Kidney epithelial cell (primary cell): Measurements from ENCODE around the gene PDCD4. TPM values are rescaled to one million over a fixed set of nuclear protein-coding genes. Genes with fewer than 3 reads are reported as not detected.

Source experiments
- DNase-seq: peaks from one replicate; pipeline ENCODE4 v3.0.0-alpha.2; 2010; ENCODE audit warnings: low read depth
- H3K27me3 ChIP-seq: 2 replicates; pipeline ENCODE4 v1.6.0; 2011; ENCODE audit warnings: low read length; ENCODE audit not compliant: control insufficient read depth, insufficient read depth
- H3K36me3 ChIP-seq: 2 replicates; pipeline ENCODE4 v1.5.1; 2011; ENCODE audit warnings: low read length; ENCODE audit not compliant: control insufficient read depth, insufficient read depth
- H3K4me3 ChIP-seq: 2 replicates; pipeline ENCODE4 v1.5.1; 2011; ENCODE audit warnings: low read depth, mild to moderate bottlenecking, control low read depth, low read length
- total RNA-seq: library from RNA; depleted of rRNA; stranded (reverse); fragments of >200 nt; gene quantifications from 2 replicates; pipeline ENCODE4 v1.2.3, GENCODE V29; 2015
- TF ChIP-seq, protein P1 (sequence below): IDR thresholded peaks from 2 replicates; pipeline ENCODE4 v1.5.1; 2011; ENCODE audit warnings: mild to moderate bottlenecking, moderate library complexity, low read length, control low read depth, inconsistent platforms; ENCODE audit not compliant: insufficient read depth, poor library complexity, severe bottlenecking

The PDCD4 gene
- total RNA-seq, 1 donor from 2014 or later: 35.7 TPM

DNA sequence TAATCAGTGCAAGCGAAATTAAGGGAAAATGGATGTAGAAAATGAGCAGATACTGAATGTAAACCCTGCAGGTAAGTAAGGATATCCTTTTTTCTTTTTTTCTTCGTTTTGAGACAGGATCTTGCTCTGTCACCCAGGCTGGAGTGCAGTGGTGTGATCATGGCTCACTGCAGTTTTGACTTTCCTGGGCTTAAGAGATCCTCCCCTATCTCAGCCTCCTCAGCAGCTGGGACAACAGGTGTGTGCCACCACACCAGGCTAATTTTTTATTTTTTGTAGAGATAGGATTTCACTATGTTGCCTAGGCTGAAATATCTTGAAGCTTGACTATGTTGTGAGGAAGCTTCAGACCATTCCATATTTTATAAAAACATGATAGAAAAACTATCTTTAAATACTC lies 4.3 kb downstream of the PDCD4 start:
- no peak for DNase-seq
- H3K36me3 ChIP-seq: no peaks in the 10 kb centered on the region
- TF ChIP-seq, protein P1, sequence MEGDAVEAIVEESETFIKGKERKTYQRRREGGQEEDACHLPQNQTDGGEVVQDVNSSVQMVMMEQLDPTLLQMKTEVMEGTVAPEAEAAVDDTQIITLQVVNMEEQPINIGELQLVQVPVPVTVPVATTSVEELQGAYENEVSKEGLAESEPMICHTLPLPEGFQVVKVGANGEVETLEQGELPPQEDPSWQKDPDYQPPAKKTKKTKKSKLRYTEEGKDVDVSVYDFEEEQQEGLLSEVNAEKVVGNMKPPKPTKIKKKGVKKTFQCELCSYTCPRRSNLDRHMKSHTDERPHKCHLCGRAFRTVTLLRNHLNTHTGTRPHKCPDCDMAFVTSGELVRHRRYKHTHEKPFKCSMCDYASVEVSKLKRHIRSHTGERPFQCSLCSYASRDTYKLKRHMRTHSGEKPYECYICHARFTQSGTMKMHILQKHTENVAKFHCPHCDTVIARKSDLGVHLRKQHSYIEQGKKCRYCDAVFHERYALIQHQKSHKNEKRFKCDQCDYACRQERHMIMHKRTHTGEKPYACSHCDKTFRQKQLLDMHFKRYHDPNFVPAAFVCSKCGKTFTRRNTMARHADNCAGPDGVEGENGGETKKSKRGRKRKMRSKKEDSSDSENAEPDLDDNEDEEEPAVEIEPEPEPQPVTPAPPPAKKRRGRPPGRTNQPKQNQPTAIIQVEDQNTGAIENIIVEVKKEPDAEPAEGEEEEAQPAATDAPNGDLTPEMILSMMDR: no peak
- H3K4me3 ChIP-seq: no peak overlapping the region
- no peaks in the 10 kb centered on the region for H3K27me3 ChIP-seq

DNA sequence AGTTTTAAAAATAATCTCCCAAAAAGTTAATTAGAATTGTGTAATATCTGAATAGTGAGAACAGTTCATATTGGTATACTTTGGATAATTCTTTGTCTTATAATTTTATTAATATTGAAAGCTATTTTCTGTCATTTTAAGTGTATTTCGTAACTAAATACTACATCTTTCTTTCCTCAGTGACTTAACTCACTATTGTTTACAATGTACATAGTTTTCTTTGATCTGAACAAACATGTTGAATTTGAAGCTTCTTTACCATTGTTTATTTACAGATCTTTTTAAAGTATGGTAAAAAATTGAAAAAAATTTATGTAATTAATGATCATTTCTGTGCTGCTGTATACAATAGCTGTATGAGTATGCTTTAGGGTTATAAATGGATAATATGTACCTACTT lies 5.1 kb downstream of the PDCD4 start:
- no peaks in the 10 kb centered on the region for H3K27me3 ChIP-seq
- H3K36me3 ChIP-seq: no peaks in the 10 kb centered on the region
- DNase-seq: no peak
- TF ChIP-seq, protein P1: no peak
- no peak overlapping the region for H3K4me3 ChIP-seq

- TF ChIP-seq, protein P1: no peak
- DNase-seq: no peak
- H3K4me3 ChIP-seq: no peak overlapping the region
- no peaks in the 10 kb centered on the region for H3K36me3 ChIP-seq
- H3K27me3 ChIP-seq: no peaks in the 10 kb centered on the region
These were observed 8.3 kb downstream of the PDCD4 start for GRCh38 chr10:110880012-110880411.

DNA sequence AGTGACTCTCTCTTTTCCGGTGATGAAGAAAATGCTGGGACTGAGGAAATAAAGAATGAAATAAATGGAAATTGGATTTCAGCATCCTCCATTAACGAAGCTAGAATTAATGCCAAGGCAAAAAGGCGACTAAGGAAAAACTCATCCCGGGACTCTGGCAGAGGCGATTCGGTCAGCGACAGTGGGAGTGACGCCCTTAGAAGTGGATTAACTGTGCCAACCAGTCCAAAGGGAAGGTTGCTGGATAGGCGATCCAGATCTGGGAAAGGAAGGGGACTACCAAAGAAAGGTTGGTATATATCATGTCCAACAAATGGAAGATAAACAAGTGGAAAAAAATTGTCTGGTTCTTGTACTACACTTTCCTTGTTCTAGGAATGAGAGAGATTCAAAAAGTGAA lies 9.5 kb downstream of the PDCD4 start:
- Histone ChIP-seq H3K27me3 (no peaks in the 10 kb centered on the region), H3K36me3 (no peaks in the 10 kb centered on the region), H3K4me3 (no peak overlapping the region)
- no peak for DNase-seq
- TF ChIP-seq, protein P1: no peak

DNA sequence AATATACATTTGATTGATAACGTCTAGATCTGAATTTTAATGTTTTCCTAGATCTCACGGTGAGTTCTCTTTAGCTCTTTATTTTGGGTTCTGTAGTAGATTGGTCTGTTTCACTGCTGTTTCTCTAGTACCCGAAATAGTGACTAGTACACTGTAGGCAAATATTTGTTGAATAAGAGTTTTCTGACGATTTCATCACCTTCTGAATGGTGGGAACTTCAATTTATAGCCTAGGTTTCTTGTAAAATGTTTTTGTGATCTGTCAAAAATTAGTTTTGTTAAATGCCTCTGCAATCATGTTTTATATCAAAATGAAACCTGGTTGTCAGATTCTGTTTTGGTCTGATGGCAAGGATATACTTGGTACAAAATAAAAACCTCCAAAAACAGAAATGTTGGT lies 10.2 kb downstream of the PDCD4 start:
- Histone ChIP-seq H3K4me3 (no peak overlapping the region), H3K27me3 (no peaks in the 10 kb centered on the region), H3K36me3 (no peaks in the 10 kb centered on the region)
- no peak for DNase-seq
- TF ChIP-seq, protein P1: no peak

DNA sequence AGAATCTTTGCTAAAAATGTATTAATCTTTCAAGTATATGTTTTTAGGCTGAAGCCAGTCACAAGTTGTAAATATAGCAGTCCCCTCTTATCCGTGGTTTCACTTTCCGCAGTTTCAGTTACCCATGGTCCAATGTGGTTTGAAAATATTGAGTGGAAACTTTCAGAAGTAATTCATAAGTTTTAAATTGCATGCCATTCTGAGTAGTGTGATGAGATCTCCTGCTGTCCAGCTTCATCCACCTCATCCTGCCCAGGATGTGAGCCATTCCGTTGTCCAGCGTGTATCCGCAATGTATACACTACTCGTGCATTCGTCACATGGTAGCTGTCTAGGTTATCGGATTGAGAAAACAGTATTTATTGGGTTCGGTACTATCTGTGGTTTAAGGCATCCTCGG lies 12.2 kb downstream of the PDCD4 start:
- no peak overlapping the region for H3K4me3 ChIP-seq
- H3K36me3 ChIP-seq: no peaks in the 10 kb centered on the region
- DNase-seq: no peak
- no peaks in the 10 kb centered on the region for H3K27me3 ChIP-seq
- TF ChIP-seq, protein P1: no peak
